Measurements from ENCODE around the gene AP4E1.

- no peak for TF ChIP-seq CTCF (IDR thresholded peaks at IDR 0.05; ENCODE audit: insufficient read depth, low read length, poor library complexity, severe bottlenecking)
- no peak for TF ChIP-seq EZH2phosphoT487 (conservative IDR thresholded peaks at IDR 0.05; ENCODE audit: low read length)
Measured at GRCh38 chr15:51022206-51022605, 113.7 kb downstream of the AP4E1 start.

All from SU-DHL-6 (cell line).